Upper lobe of left lung (tissue), 4 donors: ENCODE results near the gene PPA1.

ENCODE experiments used
- EP300 ChIP-seq, 4 donors: sonication (generic); formaldehyde crosslinking; IDR thresholded peaks; one replicate each; pipeline ENCODE4 v1.5.1; 2017; ENCODE audit warnings: antibody characterized with exemption in 4 of 4, control low read depth in 2 of 4
- POLR2A ChIP-seq, 4 donors: fragments of 450-650 bp; IDR thresholded peaks; one replicate each; pipeline ENCODE4 v1.5.1; 2016 to 2017; ENCODE audit warnings: antibody characterized with exemption in 4 of 4, mild to moderate bottlenecking in 2 of 4
- POLR2AphosphoS5 ChIP-seq, 2 donors: sonication (generic); formaldehyde crosslinking; IDR thresholded peaks; one replicate each; pipeline ENCODE4 v1.5.1; 2017; ENCODE audit warnings: antibody characterized with exemption in 2 of 2
- TF ChIP-seq, protein P1 (sequence below), 6 experiments: fragments of 450-650 bp in 4 of 6; fragments of 200-600 bp in 2 of 6; sonication (generic) in 2 of 6; IDR thresholded peaks; one replicate each; pipeline ENCODE4 v1.5.1; 2016 to 2019; ENCODE audit warnings: antibody characterized with exemption in 6 of 6

DNA sequence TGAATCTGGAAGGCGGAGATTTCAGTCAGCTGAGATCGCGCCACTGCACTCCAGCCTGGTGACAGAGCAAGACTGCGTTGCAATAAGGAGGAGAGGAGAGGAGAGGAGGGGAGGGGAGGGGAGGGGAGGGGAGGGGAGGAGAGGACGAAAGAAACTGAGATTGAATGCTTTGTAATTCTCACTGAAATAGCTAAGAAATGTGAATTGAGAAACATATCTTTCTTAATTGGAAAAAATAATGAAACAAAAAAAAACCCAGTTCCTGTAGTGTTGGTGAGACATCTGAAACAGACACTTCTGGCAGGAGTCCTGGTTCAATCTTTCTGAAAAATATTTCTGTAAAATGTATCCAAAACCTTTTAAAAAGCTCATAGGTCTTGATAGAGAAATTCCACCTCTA, 26.5 kb downstream of the PPA1 start:
- TF ChIP-seq, protein P1, sequence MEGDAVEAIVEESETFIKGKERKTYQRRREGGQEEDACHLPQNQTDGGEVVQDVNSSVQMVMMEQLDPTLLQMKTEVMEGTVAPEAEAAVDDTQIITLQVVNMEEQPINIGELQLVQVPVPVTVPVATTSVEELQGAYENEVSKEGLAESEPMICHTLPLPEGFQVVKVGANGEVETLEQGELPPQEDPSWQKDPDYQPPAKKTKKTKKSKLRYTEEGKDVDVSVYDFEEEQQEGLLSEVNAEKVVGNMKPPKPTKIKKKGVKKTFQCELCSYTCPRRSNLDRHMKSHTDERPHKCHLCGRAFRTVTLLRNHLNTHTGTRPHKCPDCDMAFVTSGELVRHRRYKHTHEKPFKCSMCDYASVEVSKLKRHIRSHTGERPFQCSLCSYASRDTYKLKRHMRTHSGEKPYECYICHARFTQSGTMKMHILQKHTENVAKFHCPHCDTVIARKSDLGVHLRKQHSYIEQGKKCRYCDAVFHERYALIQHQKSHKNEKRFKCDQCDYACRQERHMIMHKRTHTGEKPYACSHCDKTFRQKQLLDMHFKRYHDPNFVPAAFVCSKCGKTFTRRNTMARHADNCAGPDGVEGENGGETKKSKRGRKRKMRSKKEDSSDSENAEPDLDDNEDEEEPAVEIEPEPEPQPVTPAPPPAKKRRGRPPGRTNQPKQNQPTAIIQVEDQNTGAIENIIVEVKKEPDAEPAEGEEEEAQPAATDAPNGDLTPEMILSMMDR (IDR thresholded peaks at IDR 0.05), result no peak
- TF ChIP-seq EP300 (IDR thresholded peaks at IDR 0.05) (no peak), POLR2AphosphoS5 (IDR thresholded peaks at IDR 0.05) (no peak), POLR2A (IDR thresholded peaks at IDR 0.05) (no peak)
